HT1080 (cell line): ENCODE measurements around the gene RGS9BP. TPM values are rescaled to one million over a fixed set of nuclear protein-coding genes. Genes with fewer than 3 reads are reported as not detected.
"Not testable (repeated sequence)": the region's sequence is repeated elsewhere in the genome, so short reads cannot be mapped to it uniquely, and the experiment has no call there.

Source experiments
- DNase-seq: peaks from one replicate; pipeline ENCODE4 v3.0.0-alpha.2; 2015; ENCODE audit warnings: low read depth
- small RNA-seq: library from RNA; depleted of rRNA; stranded (forward); fragments of <200 nt; gene quantifications from one replicate; pipeline ENCODE3, GENCODE V24; 2014
- total RNA-seq: library from RNA; depleted of rRNA; stranded (reverse); fragments of >200 nt; shearing (Covaris generic); gene quantifications from 2 replicates; pipeline ENCODE4 v1.2.3, GENCODE V29; 2014; rRNA removed

Gene RGS9BP
- total RNA-seq, 1 experiment from 2014 or later = 2.2 TPM

GRCh38 chr19:32694851-32695250 is 19.2 kb downstream of the RGS9BP start:
- DNase-seq = not testable (repeated sequence)

GRCh38 chr19:32695506-32695905 is 19.9 kb downstream of the RGS9BP start:
- DNase-seq = not testable (repeated sequence)

- DNase-seq = not testable (repeated sequence)
Measured at GRCh38 chr19:32696771-32697170, 21.1 kb downstream of the RGS9BP start.

- DNase-seq = not testable (repeated sequence)
Measured at GRCh38 chr19:32700129-32700528, 24.5 kb downstream of the RGS9BP start.

GRCh38 chr19:32702010-32702409 is 26.4 kb downstream of the RGS9BP start:
- DNase-seq = no peak

- DNase-seq = not testable (repeated sequence)
Measured at GRCh38 chr19:32704006-32704405, 28.4 kb downstream of the RGS9BP start.

- DNase-seq = no peak
Measured at GRCh38 chr19:32708457-32708856, 32.8 kb downstream of the RGS9BP start.

GRCh38 chr19:32709032-32709431 is 33.4 kb downstream of the RGS9BP start:
- no peak for DNase-seq

- no peak for DNase-seq
Measured at GRCh38 chr19:32711747-32712146, 36.1 kb downstream of the RGS9BP start.

- not testable (repeated sequence) for DNase-seq
Measured at GRCh38 chr19:32716203-32716602, 40.6 kb downstream of the RGS9BP start.

GRCh38 chr19:32717496-32717895 is 41.8 kb downstream of the RGS9BP start:
- DNase-seq = no peak

GRCh38 chr19:32718286-32718685 is 42.6 kb downstream of the RGS9BP start:
- no peak for DNase-seq

- no peak for DNase-seq
Measured at GRCh38 chr19:32719611-32720059, 44.0 kb downstream of the RGS9BP start, which contains the start of gene TDRD12. Gene TDRD12, plus strand, starts transcription at chr19:32719767. Its CDS starts 306 bp downstream, at chr19:32720073.

- no peak for DNase-seq
Measured at GRCh38 chr19:32720216-32720935, 44.7 kb downstream of the RGS9BP start.

- DNase-seq = no peak
Measured at GRCh38 chr19:32720936-32721250, 45.2 kb downstream of the RGS9BP start.

Small RNAs within 50 kb of the gene (small RNA-seq; reads per million reads assigned to genes)
- gene RN7SL789P = not detected

Other genes starting within 250 kb of the RGS9BP start
- gene PDCD5, start 94.7 kb upstream of the RGS9BP start, total RNA-seq = 239 and 252 TPM in 2 replicates
- gene ANKRD27, start 668 bp upstream of the RGS9BP start, total RNA-seq = 37.5 and 45.3 TPM in 2 replicates
- gene NUDT19, start 16.0 kb downstream of the RGS9BP start, total RNA-seq = 8.9 and 15.4 TPM in 2 replicates
- 0.05 TPM in 1 of 2 replicates, not detected in the other for gene TDRD12, start 43.9 kb downstream of the RGS9BP start, total RNA-seq
- not detected in 2 replicates for gene SLC7A9, start 193.9 kb downstream of the RGS9BP start, total RNA-seq